ENCODE results near the gene ZNF329.

Gene ZNF329

GRCh38 chr19:58118979-58119733, 31.4 kb downstream of the ZNF329 start:
- no peak for DNase-seq

GRCh38 chr19:58117841-58118575, 32.6 kb downstream of the ZNF329 start:
- DNase-seq: no peak

- no peak for DNase-seq
Measured at GRCh38 chr19:58108546-58108817, 42.1 kb downstream of the ZNF329 start.

GRCh38 chr19:58107778-58108545, 42.6 kb downstream of the ZNF329 start:
- no peak for DNase-seq

- DNase-seq: no peak
Measured at GRCh38 chr19:58098682-58098998, 51.9 kb downstream of the ZNF329 start.

- DNase-seq: peak; percentile 96
Measured at GRCh38 chr19:58097781-58098681, 52.6 kb downstream of the ZNF329 start, which contains the start of gene ZSCAN18. TSS of gene ZSCAN18 (minus strand) at chr19:58098231. CDS start at chr19:58090267, 7,964 bp downstream.

- no peak for DNase-seq
Measured at GRCh38 chr19:58097349-58097748, 53.2 kb downstream of the ZNF329 start.

GRCh38 chr19:58096884-58097283, 53.7 kb downstream of the ZNF329 start:
- no peak for DNase-seq

- no peak for DNase-seq
Measured at GRCh38 chr19:58095328-58095727, 55.3 kb downstream of the ZNF329 start.

- no peak for DNase-seq
Measured at GRCh38 chr19:58093071-58093470, 57.5 kb downstream of the ZNF329 start.

GRCh38 chr19:58091251-58091995, 59.2 kb downstream of the ZNF329 start:
- no peak for DNase-seq

GRCh38 chr19:58089846-58090245, 60.7 kb downstream of the ZNF329 start:
- DNase-seq: no peak

- no peak for DNase-seq
Measured at GRCh38 chr19:58088521-58089052, 62.0 kb downstream of the ZNF329 start.

- no peak for DNase-seq
Measured at GRCh38 chr19:58086825-58087710, 63.5 kb downstream of the ZNF329 start.

GRCh38 chr19:58085348-58085875, 65.2 kb downstream of the ZNF329 start:
- no peak for DNase-seq

- no peak for DNase-seq
Measured at GRCh38 chr19:58084596-58085347, 65.8 kb downstream of the ZNF329 start.

- no peak for DNase-seq
Measured at GRCh38 chr19:58083021-58083420, 67.6 kb downstream of the ZNF329 start.

GRCh38 chr19:58079792-58080191, 70.8 kb downstream of the ZNF329 start:
- no peak for DNase-seq

Data from stimulated activated CD4-positive, alpha-beta T cell treated with anti-CD3 and anti-CD28 coated beads, Interleukin-1b, Interleukin-23, amount 100 ng/mL, for 48 hours (primary cell).